ENCODE results near the gene EIF5A. TPM values are rescaled to one million over a fixed set of nuclear protein-coding genes. Genes with fewer than 3 reads are reported as not detected.

EIF5A gene
- polyA plus RNA-seq, 3 donors = 465 to 511 (median 485) TPM

- H3K27me3 ChIP-seq (ENCODE audit: control insufficient read depth in 2 of 2, insufficient read depth in 2 of 2, low read length in 2 of 2) = no peaks in the 10 kb centered on the region
- peaks cover 46 to 50% of the 10 kb centered on the region in 2 donors for H3K4me1 ChIP-seq (ENCODE audit: control insufficient read depth in 1 of 2, insufficient read depth in 2 of 2, low read length in 2 of 2)
- TF ChIP-seq, protein P1, sequence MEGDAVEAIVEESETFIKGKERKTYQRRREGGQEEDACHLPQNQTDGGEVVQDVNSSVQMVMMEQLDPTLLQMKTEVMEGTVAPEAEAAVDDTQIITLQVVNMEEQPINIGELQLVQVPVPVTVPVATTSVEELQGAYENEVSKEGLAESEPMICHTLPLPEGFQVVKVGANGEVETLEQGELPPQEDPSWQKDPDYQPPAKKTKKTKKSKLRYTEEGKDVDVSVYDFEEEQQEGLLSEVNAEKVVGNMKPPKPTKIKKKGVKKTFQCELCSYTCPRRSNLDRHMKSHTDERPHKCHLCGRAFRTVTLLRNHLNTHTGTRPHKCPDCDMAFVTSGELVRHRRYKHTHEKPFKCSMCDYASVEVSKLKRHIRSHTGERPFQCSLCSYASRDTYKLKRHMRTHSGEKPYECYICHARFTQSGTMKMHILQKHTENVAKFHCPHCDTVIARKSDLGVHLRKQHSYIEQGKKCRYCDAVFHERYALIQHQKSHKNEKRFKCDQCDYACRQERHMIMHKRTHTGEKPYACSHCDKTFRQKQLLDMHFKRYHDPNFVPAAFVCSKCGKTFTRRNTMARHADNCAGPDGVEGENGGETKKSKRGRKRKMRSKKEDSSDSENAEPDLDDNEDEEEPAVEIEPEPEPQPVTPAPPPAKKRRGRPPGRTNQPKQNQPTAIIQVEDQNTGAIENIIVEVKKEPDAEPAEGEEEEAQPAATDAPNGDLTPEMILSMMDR (IDR thresholded peaks at IDR 0.05) = no peak
- H3K4me3 ChIP-seq (replicated peaks in 1 of 3; ENCODE audit: low read depth in 2 of 3, low read length in 3 of 3) = no peak overlapping the region
- WGBS (ENCODE audit: insufficient coverage) = 89% methylated on average over 4 of the region's 7 CpGs
- Mint-ChIP-seq H3K9me3 (no peaks in the 10 kb centered on the region), H3K27ac (peak overlapping the region in 5 of 7 donors; percentile 61 to 98 (median 79)), H3K36me3 (peaks cover 48 to 54% of the 10 kb centered on the region in 2 donors), H3K4me1 (peaks cover 48% of the 10 kb centered on the region), H3K4me3 (no peak overlapping the region), H3K27me3 (ENCODE audit: low read depth in 3 of 3) (peaks cover 0 to 2% (median 0%) of the 10 kb centered on the region in 3 donors)
- no peak overlapping the region for H3K4me2 ChIP-seq (replicated peaks; ENCODE audit: extremely low read depth, low read length, poor library complexity, severe bottlenecking)
- H3K36me3 ChIP-seq (replicated peaks in 1 of 2; ENCODE audit: control insufficient read depth in 1 of 2, insufficient read depth in 2 of 2, low read length in 2 of 2) = peaks cover 46 to 48% of the 10 kb centered on the region in 2 donors
- H4K20me1 ChIP-seq (ENCODE audit: insufficient read depth, low read length) = peaks cover 63% of the 10 kb centered on the region
- intact Hi-C loops (cut with micrococcal nuclease) = no loop called here
- no peak for DNase-seq
- no peak overlapping the region for H2AFZ ChIP-seq (ENCODE audit: insufficient read depth, low read depth, low read length, poor library complexity, severe bottlenecking)
- H3K9me3 ChIP-seq (replicated peaks in 1 of 2; ENCODE audit: control insufficient read depth in 1 of 2, insufficient read depth in 1 of 2, low read length in 2 of 2) = no peaks in the 10 kb centered on the region
- H3K9ac ChIP-seq (ENCODE audit: insufficient read depth, low read length, poor library complexity, severe bottlenecking) = no peak overlapping the region
- H3K27ac ChIP-seq (ENCODE audit: low read depth in 1 of 2, low read length in 2 of 2) = peak overlapping the region in 1 of 2 donors; percentile 18
- H3K79me2 ChIP-seq (ENCODE audit: insufficient read depth, low read length) = peaks cover 75% of the 10 kb centered on the region
Observed at GRCh38 chr17:7311110-7311705, 3.8 kb downstream of the EIF5A start.

- H3K4me1 Mint-ChIP-seq = peaks cover 50% of the 10 kb centered on the region
- no peaks in the 10 kb centered on the region for H3K9me3 Mint-ChIP-seq
- Histone ChIP-seq H3K4me1 (ENCODE audit: control insufficient read depth in 1 of 2, insufficient read depth in 2 of 2, low read length in 2 of 2) (peaks cover 39 to 52% of the 10 kb centered on the region in 2 donors), H3K27ac (ENCODE audit: low read depth in 1 of 2, low read length in 2 of 2) (no peak overlapping the region), H2AFZ (ENCODE audit: insufficient read depth, low read depth, low read length, poor library complexity, severe bottlenecking) (no peak overlapping the region), H3K4me3 (replicated peaks in 1 of 3; ENCODE audit: low read depth in 2 of 3, low read length in 3 of 3) (no peak overlapping the region), H3K27me3 (ENCODE audit: control insufficient read depth in 2 of 2, insufficient read depth in 2 of 2, low read length in 2 of 2) (no peaks in the 10 kb centered on the region), H3K4me2 (replicated peaks; ENCODE audit: extremely low read depth, low read length, poor library complexity, severe bottlenecking) (no peak overlapping the region), H3K79me2 (ENCODE audit: insufficient read depth, low read length) (peaks cover 73% of the 10 kb centered on the region), H3K36me3 (replicated peaks in 1 of 2; ENCODE audit: control insufficient read depth in 1 of 2, insufficient read depth in 2 of 2, low read length in 2 of 2) (peaks cover 50 to 53% of the 10 kb centered on the region in 2 donors), H4K20me1 (ENCODE audit: insufficient read depth, low read length) (peaks cover 63% of the 10 kb centered on the region), H3K9ac (ENCODE audit: insufficient read depth, low read length, poor library complexity, severe bottlenecking) (no peak overlapping the region), H3K9me3 (replicated peaks in 1 of 2; ENCODE audit: control insufficient read depth in 1 of 2, insufficient read depth in 1 of 2, low read length in 2 of 2) (no peaks in the 10 kb centered on the region)
- 100% methylated on average over 1 of the region's 7 CpGs for WGBS (ENCODE audit: insufficient coverage)
- TF ChIP-seq, protein P1 (IDR thresholded peaks at IDR 0.05) = no peak
- DNase-seq = no peak
- H3K4me3 Mint-ChIP-seq = no peak overlapping the region
- H3K27me3 Mint-ChIP-seq (ENCODE audit: low read depth in 3 of 3) = peaks cover 0 to 2% (median 0%) of the 10 kb centered on the region in 3 donors
- intact Hi-C loops (cut with micrococcal nuclease) = no loop called here
- H3K36me3 Mint-ChIP-seq = peaks cover 50 to 62% of the 10 kb centered on the region in 2 donors
- H3K27ac Mint-ChIP-seq = peak overlapping the region; percentile 24 to 48 (median 33)
Observed at GRCh38 chr17:7312432-7313087, 5.1 kb downstream of the EIF5A start.

Data from CD14-positive monocyte (primary cell).